ENCODE measurements around the gene DRC3. TPM values are rescaled to one million over a fixed set of nuclear protein-coding genes. Genes with fewer than 3 reads are reported as not detected.

DRC3 gene
- total and polyA plus RNA-seq, 2 experiments from 2014 or later = 1.1 to 1.8 TPM

GRCh38 chr17:17963066-17963465, 9.6 kb upstream of the DRC3 start:
- 73% methylated on average over 4 of the region's 4 CpGs for WGBS (ENCODE audit: low lambda C conversion rate, missing lambda C conversion rate)
- no peak for DNase-seq (ENCODE audit: low spot score)
- Histone ChIP-seq H3K4me2 (no peak overlapping the region), H3K9me2 (replicated peaks; ENCODE audit: insufficient read depth) (no peaks in the 10 kb centered on the region), H4K20me1 (ENCODE audit: insufficient read depth, poor library complexity, severe bottlenecking) (peaks cover 17% of the 10 kb centered on the region), H3K4me3 (no peak overlapping the region), H3K4me1 (ENCODE audit: insufficient read depth) (peaks cover 18% of the 10 kb centered on the region), H3K36me3 (replicated peaks; ENCODE audit: insufficient read depth, low read depth) (no peaks in the 10 kb centered on the region), H3K27me3 (no peaks in the 10 kb centered on the region), H3K79me2 (peaks cover 87% of the 10 kb centered on the region), H2AFZ (no peak overlapping the region), H3K27ac (no peak overlapping the region), H3K9me3 (ENCODE audit: low read depth) (no peaks in the 10 kb centered on the region)
- no peak for TF ChIP-seq EZH2phosphoT487 (IDR thresholded peaks at IDR 0.05; ENCODE audit: low read depth, severe bottlenecking, unreplicated experiment)
- no peak for TF ChIP-seq CTCF (IDR thresholded peaks at IDR 0.05; ENCODE audit: poor library complexity)
- TF ChIP-seq EZH2 (IDR thresholded peaks at IDR 0.05; ENCODE audit: borderline replicate concordance) = no peak

GRCh38 chr17:17963694-17964436, 8.8 kb upstream of the DRC3 start:
- Histone ChIP-seq H4K20me1 (ENCODE audit: insufficient read depth, poor library complexity, severe bottlenecking) (peaks cover 17% of the 10 kb centered on the region), H3K27ac (no peak overlapping the region), H3K79me2 (peaks cover 90% of the 10 kb centered on the region), H3K4me2 (no peak overlapping the region), H2AFZ (no peak overlapping the region), H3K36me3 (replicated peaks; ENCODE audit: insufficient read depth, low read depth) (no peaks in the 10 kb centered on the region), H3K9me3 (ENCODE audit: low read depth) (no peaks in the 10 kb centered on the region), H3K4me1 (ENCODE audit: insufficient read depth) (peaks cover 16% of the 10 kb centered on the region), H3K27me3 (no peaks in the 10 kb centered on the region), H3K9me2 (replicated peaks; ENCODE audit: insufficient read depth) (no peaks in the 10 kb centered on the region), H3K4me3 (no peak overlapping the region)
- WGBS (ENCODE audit: low lambda C conversion rate, missing lambda C conversion rate) = 84% methylated on average over 7 of the region's 7 CpGs
- DNase-seq (ENCODE audit: low spot score) = no peak
- no peak for TF ChIP-seq EZH2phosphoT487 (IDR thresholded peaks at IDR 0.05; ENCODE audit: low read depth, severe bottlenecking, unreplicated experiment)
- no peak for TF ChIP-seq CTCF (IDR thresholded peaks at IDR 0.05; ENCODE audit: poor library complexity)
- no peak for TF ChIP-seq EZH2 (IDR thresholded peaks at IDR 0.05; ENCODE audit: borderline replicate concordance)

- Histone ChIP-seq H3K9me2 (replicated peaks; ENCODE audit: insufficient read depth) (no peaks in the 10 kb centered on the region), H3K36me3 (replicated peaks; ENCODE audit: insufficient read depth, low read depth) (no peaks in the 10 kb centered on the region), H3K27ac (no peak overlapping the region), H3K79me2 (peaks cover 94% of the 10 kb centered on the region), H3K9me3 (ENCODE audit: low read depth) (no peaks in the 10 kb centered on the region), H3K4me3 (no peak overlapping the region), H3K4me2 (no peak overlapping the region), H3K27me3 (no peaks in the 10 kb centered on the region), H4K20me1 (ENCODE audit: insufficient read depth, poor library complexity, severe bottlenecking) (peaks cover 12% of the 10 kb centered on the region), H3K4me1 (ENCODE audit: insufficient read depth) (peaks cover 7% of the 10 kb centered on the region), H2AFZ (no peak overlapping the region)
- no peak for DNase-seq (ENCODE audit: low spot score)
- TF ChIP-seq CTCF (IDR thresholded peaks at IDR 0.05; ENCODE audit: poor library complexity) (no peak), EZH2phosphoT487 (IDR thresholded peaks at IDR 0.05; ENCODE audit: low read depth, severe bottlenecking, unreplicated experiment) (no peak), EZH2 (IDR thresholded peaks at IDR 0.05; ENCODE audit: borderline replicate concordance) (no peak)
- WGBS (ENCODE audit: low lambda C conversion rate, missing lambda C conversion rate) = 78% methylated on average over 4 of the region's 4 CpGs
Measured at GRCh38 chr17:17964710-17965109, 8.0 kb upstream of the DRC3 start.
